HG03457 (cell line): ENCODE measurements around the gene CTTNBP2NL.

Experiments used
- ATAC-seq: cut with Tn5 transposase; IDR thresholded peaks from one replicate; pipeline ENCODE4 v1.9.1; 2021; ENCODE audit warnings: moderate number of reproducible peaks; ENCODE audit not compliant: unreplicated experiment

Gene CTTNBP2NL

GRCh38 chr1:112505878-112506277, 109.9 kb downstream of the CTTNBP2NL start:
- no peak for ATAC-seq

- ATAC-seq = no peak
These were observed 110.3 kb downstream of the CTTNBP2NL start for GRCh38 chr1:112506306-112506705.

GRCh38 chr1:112506731-112507130, 110.7 kb downstream of the CTTNBP2NL start:
- no peak for ATAC-seq

- ATAC-seq = no peak
These were observed 111.3 kb downstream of the CTTNBP2NL start for GRCh38 chr1:112507336-112507735.

- ATAC-seq = no peak
These were observed 111.9 kb downstream of the CTTNBP2NL start for GRCh38 chr1:112507921-112508277.

- ATAC-seq = no peak
These were observed 112.4 kb downstream of the CTTNBP2NL start, which contains the start of gene WNT2B for GRCh38 chr1:112508278-112509004. Gene WNT2B (plus strand): TSS chr1:112508965. CDS start chr1:112509263, 298 bp downstream.

GRCh38 chr1:112509005-112509659, 113.1 kb downstream of the CTTNBP2NL start:
- ATAC-seq = no peak

- no peak for ATAC-seq
These were observed 113.7 kb downstream of the CTTNBP2NL start for GRCh38 chr1:112509660-112510178.

- no peak for ATAC-seq
These were observed 114.3 kb downstream of the CTTNBP2NL start for GRCh38 chr1:112510340-112510739.
